GM19240 (cell line): ENCODE measurements around the gene FOXB2.

Experiments used
- DNase-seq: peaks from one replicate; pipeline ENCODE4 v3.0.0; 2011; ENCODE audit warnings: low spot score; ENCODE audit not compliant: insufficient read length

Gene FOXB2

DNA sequence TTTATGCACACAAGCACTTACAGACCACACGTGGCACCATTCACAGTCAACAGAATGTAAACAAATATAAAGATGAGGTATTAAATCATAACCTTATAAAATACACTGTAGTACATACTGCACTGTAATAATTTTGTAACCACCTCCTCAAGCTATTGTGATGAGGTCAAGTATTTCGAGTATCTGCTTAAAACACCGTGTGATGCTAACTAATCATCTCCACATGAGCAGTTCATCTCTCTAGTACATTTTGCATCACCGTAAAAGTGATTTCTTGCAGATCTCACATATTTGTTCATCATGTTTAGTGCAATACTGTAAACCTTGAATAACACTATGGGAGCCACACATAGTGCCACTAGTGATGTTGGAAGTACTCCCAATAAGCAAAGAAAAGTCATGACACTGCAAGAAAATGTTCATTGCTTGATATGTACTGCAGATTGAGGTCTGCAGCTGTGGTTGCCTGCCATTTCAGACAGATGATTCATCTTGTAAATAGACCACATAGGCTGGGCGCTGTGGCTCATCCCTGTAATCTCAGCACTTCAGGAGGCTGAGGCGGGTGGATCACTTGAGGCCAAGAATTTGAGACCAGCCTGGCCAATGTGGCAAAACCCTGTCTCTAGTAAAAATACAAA lies 44.3 kb downstream of the FOXB2 start:
- no peak for DNase-seq

DNA sequence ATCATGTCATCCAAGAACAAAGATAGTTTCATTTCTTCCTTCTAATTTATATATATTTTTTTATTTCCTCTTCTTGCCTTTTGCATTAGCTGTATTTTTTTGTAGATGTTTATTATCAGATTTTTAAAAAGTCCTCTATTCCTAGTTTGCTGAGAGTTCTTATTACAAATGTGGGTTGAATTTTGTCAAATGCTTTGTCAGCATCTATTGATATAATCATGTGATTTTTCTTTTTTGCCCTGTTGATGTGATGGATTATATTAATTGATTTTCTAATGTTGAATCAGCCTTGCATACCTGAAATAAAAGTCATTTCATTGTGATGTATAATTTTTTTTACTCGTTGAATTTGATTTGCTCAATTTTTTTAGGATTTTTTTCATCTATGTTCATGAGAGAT lies 46.9 kb downstream of the FOXB2 start:
- DNase-seq = no peak
